ENCODE measurements around the gene ZNF646.

The ZNF646 gene

GRCh38 chr16:31110106-31111034, 36.1 kb downstream of the ZNF646 start:
- H3K27me3 ChIP-seq (ENCODE audit: insufficient read depth, poor library complexity, severe bottlenecking) = no peaks in the 10 kb centered on the region
- TF ChIP-seq POLR2AphosphoS5 (IDR thresholded peaks at IDR 0.05; ENCODE audit: low read depth) (no peak), SPI1 (IDR thresholded peaks at IDR 0.05; ENCODE audit: borderline replicate concordance, low read depth) (no peak), GABPA (IDR thresholded peaks at IDR 0.05; ENCODE audit: low read depth) (no peak)
- TF ChIP-seq, protein P1, sequence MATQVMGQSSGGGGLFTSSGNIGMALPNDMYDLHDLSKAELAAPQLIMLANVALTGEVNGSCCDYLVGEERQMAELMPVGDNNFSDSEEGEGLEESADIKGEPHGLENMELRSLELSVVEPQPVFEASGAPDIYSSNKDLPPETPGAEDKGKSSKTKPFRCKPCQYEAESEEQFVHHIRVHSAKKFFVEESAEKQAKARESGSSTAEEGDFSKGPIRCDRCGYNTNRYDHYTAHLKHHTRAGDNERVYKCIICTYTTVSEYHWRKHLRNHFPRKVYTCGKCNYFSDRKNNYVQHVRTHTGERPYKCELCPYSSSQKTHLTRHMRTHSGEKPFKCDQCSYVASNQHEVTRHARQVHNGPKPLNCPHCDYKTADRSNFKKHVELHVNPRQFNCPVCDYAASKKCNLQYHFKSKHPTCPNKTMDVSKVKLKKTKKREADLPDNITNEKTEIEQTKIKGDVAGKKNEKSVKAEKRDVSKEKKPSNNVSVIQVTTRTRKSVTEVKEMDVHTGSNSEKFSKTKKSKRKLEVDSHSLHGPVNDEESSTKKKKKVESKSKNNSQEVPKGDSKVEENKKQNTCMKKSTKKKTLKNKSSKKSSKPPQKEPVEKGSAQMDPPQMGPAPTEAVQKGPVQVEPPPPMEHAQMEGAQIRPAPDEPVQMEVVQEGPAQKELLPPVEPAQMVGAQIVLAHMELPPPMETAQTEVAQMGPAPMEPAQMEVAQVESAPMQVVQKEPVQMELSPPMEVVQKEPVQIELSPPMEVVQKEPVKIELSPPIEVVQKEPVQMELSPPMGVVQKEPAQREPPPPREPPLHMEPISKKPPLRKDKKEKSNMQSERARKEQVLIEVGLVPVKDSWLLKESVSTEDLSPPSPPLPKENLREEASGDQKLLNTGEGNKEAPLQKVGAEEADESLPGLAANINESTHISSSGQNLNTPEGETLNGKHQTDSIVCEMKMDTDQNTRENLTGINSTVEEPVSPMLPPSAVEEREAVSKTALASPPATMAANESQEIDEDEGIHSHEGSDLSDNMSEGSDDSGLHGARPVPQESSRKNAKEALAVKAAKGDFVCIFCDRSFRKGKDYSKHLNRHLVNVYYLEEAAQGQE (IDR thresholded peaks at IDR 0.05; ENCODE audit: insufficient replicate concordance, low read depth) = no peak
- TF ChIP-seq, protein P2, sequence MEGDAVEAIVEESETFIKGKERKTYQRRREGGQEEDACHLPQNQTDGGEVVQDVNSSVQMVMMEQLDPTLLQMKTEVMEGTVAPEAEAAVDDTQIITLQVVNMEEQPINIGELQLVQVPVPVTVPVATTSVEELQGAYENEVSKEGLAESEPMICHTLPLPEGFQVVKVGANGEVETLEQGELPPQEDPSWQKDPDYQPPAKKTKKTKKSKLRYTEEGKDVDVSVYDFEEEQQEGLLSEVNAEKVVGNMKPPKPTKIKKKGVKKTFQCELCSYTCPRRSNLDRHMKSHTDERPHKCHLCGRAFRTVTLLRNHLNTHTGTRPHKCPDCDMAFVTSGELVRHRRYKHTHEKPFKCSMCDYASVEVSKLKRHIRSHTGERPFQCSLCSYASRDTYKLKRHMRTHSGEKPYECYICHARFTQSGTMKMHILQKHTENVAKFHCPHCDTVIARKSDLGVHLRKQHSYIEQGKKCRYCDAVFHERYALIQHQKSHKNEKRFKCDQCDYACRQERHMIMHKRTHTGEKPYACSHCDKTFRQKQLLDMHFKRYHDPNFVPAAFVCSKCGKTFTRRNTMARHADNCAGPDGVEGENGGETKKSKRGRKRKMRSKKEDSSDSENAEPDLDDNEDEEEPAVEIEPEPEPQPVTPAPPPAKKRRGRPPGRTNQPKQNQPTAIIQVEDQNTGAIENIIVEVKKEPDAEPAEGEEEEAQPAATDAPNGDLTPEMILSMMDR (IDR thresholded peaks at IDR 0.05; ENCODE audit: insufficient read depth, low read length) = no peak
- H3K4me3 ChIP-seq (replicated peaks; ENCODE audit: insufficient read depth, low read length) = no peak overlapping the region
- no peak overlapping the region for H3K27ac ChIP-seq (replicated peaks)
- DNase-seq (ENCODE audit: low read depth in 1 of 2, low spot score in 1 of 2) = no peak

GRCh38 chr16:31111881-31112466, 37.8 kb downstream of the ZNF646 start:
- Histone ChIP-seq H3K27ac (replicated peaks) (no peak overlapping the region), H3K27me3 (ENCODE audit: insufficient read depth, poor library complexity, severe bottlenecking) (no peaks in the 10 kb centered on the region), H3K4me3 (replicated peaks; ENCODE audit: insufficient read depth, low read length) (no peak overlapping the region)
- TF ChIP-seq POLR2AphosphoS5 (IDR thresholded peaks at IDR 0.05; ENCODE audit: low read depth) (no peak), GABPA (IDR thresholded peaks at IDR 0.05; ENCODE audit: low read depth) (no peak), SPI1 (IDR thresholded peaks at IDR 0.05; ENCODE audit: borderline replicate concordance, low read depth) (no peak)
- TF ChIP-seq, protein P2 (IDR thresholded peaks at IDR 0.05; ENCODE audit: insufficient read depth, low read length) = no peak
- TF ChIP-seq, protein P1 (IDR thresholded peaks at IDR 0.05; ENCODE audit: insufficient replicate concordance, low read depth) = no peak
- no peak for DNase-seq (ENCODE audit: low read depth in 1 of 2, low spot score in 1 of 2)

GRCh38 chr16:31112711-31113110, 38.5 kb downstream of the ZNF646 start:
- DNase-seq (ENCODE audit: low read depth in 1 of 2, low spot score in 1 of 2) = no peak
- Histone ChIP-seq H3K4me3 (replicated peaks; ENCODE audit: insufficient read depth, low read length) (no peak overlapping the region), H3K27ac (replicated peaks) (peak overlapping the region; percentile 68), H3K27me3 (ENCODE audit: insufficient read depth, poor library complexity, severe bottlenecking) (no peaks in the 10 kb centered on the region)
- TF ChIP-seq POLR2AphosphoS5 (IDR thresholded peaks at IDR 0.05; ENCODE audit: low read depth) (no peak), SPI1 (IDR thresholded peaks at IDR 0.05; ENCODE audit: borderline replicate concordance, low read depth) (no peak), GABPA (IDR thresholded peaks at IDR 0.05; ENCODE audit: low read depth) (no peak)
- TF ChIP-seq, protein P1 (IDR thresholded peaks at IDR 0.05; ENCODE audit: insufficient replicate concordance, low read depth) = no peak
- TF ChIP-seq, protein P2 (IDR thresholded peaks at IDR 0.05; ENCODE audit: insufficient read depth, low read length) = no peak
